Parathyroid adenoma (tissue), 2 donors: ENCODE data around the gene TLE3.

ENCODE experiments used
- H2AFZ ChIP-seq: fragments of 300-600 bp; sonication (generic); one replicate; pipeline ENCODE4 v1.7.0; 2017; ENCODE audit warnings: antibody characterized with exemption, mild to moderate bottlenecking
- H3K27ac ChIP-seq: fragments of 300-600 bp; sonication (generic); one replicate; pipeline ENCODE4 v1.7.0; 2017
- H3K27me3 ChIP-seq: fragments of 300-600 bp; sonication (generic); one replicate; pipeline ENCODE4 v1.7.0; 2017; ENCODE audit warnings: low read length; ENCODE audit not compliant: control insufficient read depth, insufficient read depth
- H3K36me3 ChIP-seq: fragments of 300-600 bp; sonication (generic); one replicate; pipeline ENCODE4 v1.7.0; 2017; ENCODE audit warnings: low read length; ENCODE audit not compliant: control insufficient read depth, insufficient read depth
- H3K4me1 ChIP-seq: fragments of 300-600 bp; sonication (generic); one replicate; pipeline ENCODE4 v1.7.0; 2017; ENCODE audit warnings: control low read depth
- H3K4me2 ChIP-seq: fragments of 300-600 bp; sonication (generic); one replicate; pipeline ENCODE4 v1.7.0; 2017; ENCODE audit warnings: low read length
- H3K4me3 ChIP-seq: fragments of 300-600 bp; sonication (generic); one replicate; pipeline ENCODE4 v1.7.0; 2017; ENCODE audit warnings: low read depth, low read length
- H3K79me2 ChIP-seq: fragments of 300-600 bp; sonication (generic); one replicate; pipeline ENCODE4 v1.7.0; 2017; ENCODE audit warnings: control low read depth
- H3K9ac ChIP-seq: fragments of 300-600 bp; sonication (generic); one replicate; pipeline ENCODE4 v1.7.0; 2017; ENCODE audit warnings: mild to moderate bottlenecking
- H3K9me3 ChIP-seq: fragments of 300-600 bp; sonication (generic); one replicate; pipeline ENCODE4 v1.7.0; 2017; ENCODE audit warnings: low read length; ENCODE audit not compliant: control insufficient read depth
- CTCF ChIP-seq: fragments of 300-600 bp; sonication (generic); IDR thresholded peaks from one replicate; pipeline ENCODE4 v1.7.0; 2017; ENCODE audit warnings: antibody characterized with exemption, mild to moderate bottlenecking
- donor health status: primary hyperparathyroidism.

The TLE3 gene

GRCh38 chr15:70093070-70093469 lies 4.6 kb downstream of the TLE3 start:
- no peaks in the 10 kb centered on the region for H3K79me2 ChIP-seq
- H3K27ac ChIP-seq = no peak overlapping the region
- H3K9me3 ChIP-seq = no peaks in the 10 kb centered on the region
- H3K4me3 ChIP-seq = peak overlapping the region; percentile 35
- H3K9ac ChIP-seq = no peak overlapping the region
- no peak overlapping the region for H2AFZ ChIP-seq
- no peaks in the 10 kb centered on the region for H3K27me3 ChIP-seq
- H3K4me1 ChIP-seq = peaks cover 16% of the 10 kb centered on the region
- H3K36me3 ChIP-seq = no peaks in the 10 kb centered on the region
- peak overlapping the region; percentile 53 for H3K4me2 ChIP-seq
- TF ChIP-seq CTCF = no peak

GRCh38 chr15:70092464-70093027 lies 5.2 kb downstream of the TLE3 start:
- Histone ChIP-seq H3K9me3 (no peaks in the 10 kb centered on the region), H3K4me3 (peak overlapping the region; percentile 35), H3K79me2 (no peaks in the 10 kb centered on the region), H3K27me3 (no peaks in the 10 kb centered on the region), H3K36me3 (no peaks in the 10 kb centered on the region), H3K9ac (no peak overlapping the region), H3K4me2 (peak overlapping the region; percentile 57), H2AFZ (no peak overlapping the region), H3K4me1 (peaks cover 16% of the 10 kb centered on the region), H3K27ac (no peak overlapping the region)
- TF ChIP-seq CTCF = no peak

- no peaks in the 10 kb centered on the region for H3K79me2 ChIP-seq
- peak overlapping the region; percentile 8 for H3K4me3 ChIP-seq
- no peak overlapping the region for H3K9ac ChIP-seq
- TF ChIP-seq CTCF = no peak
- no peak overlapping the region for H3K27ac ChIP-seq
- H3K27me3 ChIP-seq = no peaks in the 10 kb centered on the region
- peak overlapping the region; percentile 67 for H3K4me2 ChIP-seq
- H3K9me3 ChIP-seq = no peaks in the 10 kb centered on the region
- H3K4me1 ChIP-seq = peaks cover 16% of the 10 kb centered on the region
- H2AFZ ChIP-seq = no peak overlapping the region
- no peaks in the 10 kb centered on the region for H3K36me3 ChIP-seq
Observed at GRCh38 chr15:70091726-70092463, 5.8 kb downstream of the TLE3 start.

- Histone ChIP-seq H3K9me3 (no peaks in the 10 kb centered on the region), H3K27me3 (no peaks in the 10 kb centered on the region), H3K79me2 (no peaks in the 10 kb centered on the region), H3K4me3 (no peak overlapping the region), H3K4me2 (no peak overlapping the region), H2AFZ (no peak overlapping the region), H3K36me3 (no peaks in the 10 kb centered on the region), H3K27ac (no peak overlapping the region), H3K9ac (no peak overlapping the region), H3K4me1 (peaks cover 16% of the 10 kb centered on the region)
- TF ChIP-seq CTCF = no peak
Observed at GRCh38 chr15:70090436-70091296, 7.1 kb downstream of the TLE3 start.
